Mesenchymal stem cell (in vitro differentiated cells and primary cell): ENCODE data around the gene TSPAN32.

ENCODE experiments used
- DNase-seq: peaks from one replicate; pipeline ENCODE4 v3.0.0-alpha.2; 2013
- H2AFZ ChIP-seq: one replicate; pipeline ENCODE4 v1.6.1; 2013; ENCODE audit warnings: low read depth, mild to moderate bottlenecking, control low read depth, inconsistent platforms, low read length, moderate library complexity
- H2AK5ac ChIP-seq: 2 replicates; pipeline ENCODE4 v1.6.1; 2013; ENCODE audit warnings: low read length, moderate library complexity, mild to moderate bottlenecking, inconsistent platforms; ENCODE audit not compliant: severe bottlenecking
- H2BK120ac ChIP-seq: one replicate; pipeline ENCODE4 v1.6.1; 2013; ENCODE audit warnings: low read depth, mild to moderate bottlenecking, inconsistent platforms, low read length, moderate library complexity
- H2BK12ac ChIP-seq, 2 experiments: one replicate each; pipeline ENCODE4 v1.6.1; 2013; ENCODE audit warnings: inconsistent platforms in 2 of 2, low read length in 2 of 2, mild to moderate bottlenecking in 2 of 2, moderate library complexity in 2 of 2, control low read depth in 1 of 2
- H2BK15ac ChIP-seq: one replicate; pipeline ENCODE4 v1.6.1; 2013; ENCODE audit warnings: mild to moderate bottlenecking, low read depth, inconsistent platforms; ENCODE audit not compliant: poor library complexity, severe bottlenecking
- H2BK5ac ChIP-seq: 2 replicates; pipeline ENCODE4 v1.6.1; 2013; ENCODE audit warnings: low read depth, mild to moderate bottlenecking, low read length, control low read depth, inconsistent platforms; ENCODE audit not compliant: poor library complexity, severe bottlenecking
- H3K14ac ChIP-seq, 2 experiments: one replicate each; pipeline ENCODE4 v1.6.1; 2013; ENCODE audit warnings: inconsistent platforms in 2 of 2, low read length in 2 of 2, control low read depth in 1 of 2, mild to moderate bottlenecking in 1 of 2, moderate library complexity in 1 of 2
- H3K18ac ChIP-seq, 2 experiments: one replicate each; pipeline ENCODE4 v1.6.1; 2013; ENCODE audit warnings: inconsistent platforms in 2 of 2, low read length in 2 of 2, control low read depth in 1 of 2, low read depth in 1 of 2, mild to moderate bottlenecking in 1 of 2
- H3K23ac ChIP-seq, 2 experiments: one replicate each; pipeline ENCODE4 v1.6.1; 2013; ENCODE audit warnings: inconsistent platforms in 2 of 2, low read length in 2 of 2, mild to moderate bottlenecking in 2 of 2, moderate library complexity in 2 of 2, control low read depth in 1 of 2
- H3K27ac ChIP-seq: 2 replicates; pipeline ENCODE4 v1.5.1; 2013; ENCODE audit warnings: mild to moderate bottlenecking, moderate library complexity, low read length, control low read depth, inconsistent platforms; ENCODE audit not compliant: poor library complexity, severe bottlenecking
- H3K27me3 ChIP-seq, 2 experiments: 2 replicates each; pipeline versions ENCODE4 v1.6.1 to v1.7.0; 2013; ENCODE audit warnings: low read length in 2 of 2, mild to moderate bottlenecking in 2 of 2, moderate library complexity in 2 of 2, control low read depth in 1 of 2, inconsistent platforms in 1 of 2; ENCODE audit not compliant: control insufficient read depth in 1 of 2, insufficient read depth in 1 of 2
- H3K36me3 ChIP-seq, 2 experiments: 2 replicates each; pipeline versions ENCODE4 v1.6.1 to v1.7.0; 2013; ENCODE audit warnings: low read length in 2 of 2, control low read depth in 1 of 2, inconsistent platforms in 1 of 2, low read depth in 1 of 2, mild to moderate bottlenecking in 1 of 2; ENCODE audit not compliant: insufficient read depth in 2 of 2, control insufficient read depth in 1 of 2
- H3K4ac ChIP-seq, 2 experiments: one replicate each; pipeline ENCODE4 v1.6.1; 2013; ENCODE audit warnings: inconsistent platforms in 2 of 2, low read length in 2 of 2, mild to moderate bottlenecking in 2 of 2, moderate library complexity in 2 of 2, control low read depth in 1 of 2, low read depth in 1 of 2
- H3K4me1 ChIP-seq: 2 replicates; pipeline ENCODE4 v1.6.1; 2013; ENCODE audit warnings: low read depth, low read length, control low read depth; ENCODE audit not compliant: control insufficient read depth, insufficient read depth
- H3K4me2 ChIP-seq: 2 replicates; pipeline ENCODE4 v1.6.1; 2013; ENCODE audit warnings: low read length, mild to moderate bottlenecking, inconsistent platforms; ENCODE audit not compliant: poor library complexity, severe bottlenecking
- H3K4me3 ChIP-seq, 2 experiments: 2 replicates each; pipeline versions ENCODE4 v1.5.1 to v1.7.0; 2013; ENCODE audit warnings: low read length in 2 of 2, mild to moderate bottlenecking in 2 of 2, control low read depth in 1 of 2, low read depth in 1 of 2; ENCODE audit not compliant: insufficient read depth in 1 of 2
- H3K79me1 ChIP-seq: replicated peaks from 2 replicates; pipeline ENCODE4 v1.6.1; 2013; ENCODE audit warnings: mild to moderate bottlenecking, control low read depth, low read length, inconsistent platforms; ENCODE audit not compliant: poor library complexity, severe bottlenecking
- H3K9ac ChIP-seq: 2 replicates; pipeline ENCODE4 v1.7.0; 2013; ENCODE audit warnings: mild to moderate bottlenecking, low read length, moderate library complexity
- H3K9me3 ChIP-seq: 2 replicates; pipeline ENCODE4 v1.7.0; 2013; ENCODE audit warnings: mild to moderate bottlenecking, low read length; ENCODE audit not compliant: control insufficient read depth
- H4K8ac ChIP-seq: one replicate; pipeline ENCODE4 v1.6.1; 2013; ENCODE audit warnings: inconsistent platforms, mild to moderate bottlenecking, low read length, moderate library complexity
- H4K91ac ChIP-seq: one replicate; pipeline ENCODE4 v1.6.1; 2013; ENCODE audit warnings: mild to moderate bottlenecking, low read length, inconsistent platforms
- WGBS: methylation state at CpG from one replicate; pipeline ENCODE4 v1.1.7; 2013; ENCODE audit warnings: mixed read lengths; 5-methylcytosine and 5-hydroxymethylcytosine counted together

Gene TSPAN32

DNA sequence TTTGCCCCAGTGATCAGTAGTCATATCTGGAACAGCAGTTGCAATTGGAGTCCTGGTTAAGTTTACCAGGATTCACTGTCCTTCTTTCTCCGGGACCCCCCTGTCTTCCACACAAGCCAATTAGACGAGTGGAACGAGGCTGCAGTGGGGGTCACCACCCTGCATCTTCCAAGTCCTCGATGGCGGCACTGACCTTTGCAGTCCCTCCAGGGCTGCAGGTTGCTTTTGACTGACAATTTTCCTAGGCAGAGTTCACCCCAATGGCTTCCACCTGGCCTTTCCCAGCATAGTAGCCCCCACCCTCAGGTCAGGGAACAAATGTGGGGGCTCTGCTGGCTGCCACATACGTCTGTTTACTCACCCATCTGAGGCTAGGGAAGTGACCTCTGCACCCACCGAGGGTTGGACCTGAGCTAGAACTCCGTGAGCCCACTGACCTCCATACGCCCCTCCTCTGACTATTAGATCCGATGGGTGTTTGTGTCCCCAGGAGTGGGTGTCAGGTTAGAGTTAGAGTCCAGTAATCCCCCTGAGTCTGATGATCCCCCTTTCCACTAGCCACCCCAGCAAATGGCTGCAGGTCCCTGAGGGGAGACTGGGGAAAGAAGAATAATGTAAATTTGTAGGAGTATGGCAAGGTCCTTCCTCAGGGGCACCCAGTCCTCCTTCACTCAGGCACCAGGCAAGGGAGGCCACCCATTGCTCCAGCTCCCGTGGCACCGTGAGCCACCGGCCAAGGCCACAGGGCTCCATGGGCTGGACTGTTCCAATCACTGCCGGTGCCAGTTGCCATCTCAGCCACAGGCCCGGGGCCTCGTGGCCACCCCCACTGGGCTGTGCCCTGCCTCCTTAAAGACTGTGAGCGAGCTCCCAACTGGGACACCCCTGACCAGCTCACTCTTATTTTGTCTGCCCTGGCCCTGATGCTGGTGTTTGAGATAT, 5.6 kb upstream of the TSPAN32 start:
- H4K8ac ChIP-seq, result no peak overlapping the region
- H3K4me3 ChIP-seq, result no peak overlapping the region
- no peak overlapping the region for H3K4me2 ChIP-seq
- H3K36me3 ChIP-seq, result no peaks in the 10 kb centered on the region
- H3K14ac ChIP-seq, result no peak overlapping the region
- no peaks in the 10 kb centered on the region for H3K79me1 ChIP-seq
- peaks cover 2% of the 10 kb centered on the region for H3K4me1 ChIP-seq
- H3K18ac ChIP-seq, result no peak overlapping the region
- no peak overlapping the region for H2BK15ac ChIP-seq
- H4K91ac ChIP-seq, result no peak overlapping the region
- H2BK120ac ChIP-seq, result no peak overlapping the region
- no peak overlapping the region for H3K9ac ChIP-seq
- H3K9me3 ChIP-seq, result no peaks in the 10 kb centered on the region
- no peak for DNase-seq
- no peak overlapping the region for H2BK5ac ChIP-seq
- H2AK5ac ChIP-seq, result no peak overlapping the region
- H3K27me3 ChIP-seq, result peaks cover 33 to 48% of the 10 kb centered on the region in 2 experiments
- H3K23ac ChIP-seq, result no peak overlapping the region
- no peak overlapping the region for H3K27ac ChIP-seq
- 87% methylated on average over 17 of the region's 17 CpGs for WGBS
- no peak overlapping the region for H3K4ac ChIP-seq
- H2AFZ ChIP-seq, result no peak overlapping the region
- H2BK12ac ChIP-seq, result no peak overlapping the region

- H3K4ac ChIP-seq, result no peak overlapping the region
- H3K14ac ChIP-seq, result no peak overlapping the region
- H3K18ac ChIP-seq, result no peak overlapping the region
- no peak overlapping the region for H3K27ac ChIP-seq
- no peak overlapping the region for H2BK15ac ChIP-seq
- DNase-seq, result no peak
- no peak overlapping the region for H3K4me2 ChIP-seq
- no peaks in the 10 kb centered on the region for H3K79me1 ChIP-seq
- H2AK5ac ChIP-seq, result no peak overlapping the region
- WGBS, result 86% methylated on average over 12 of the region's 13 CpGs
- no peak overlapping the region for H2BK120ac ChIP-seq
- no peak overlapping the region for H3K9ac ChIP-seq
- H3K4me1 ChIP-seq, result peaks cover 9% of the 10 kb centered on the region
- no peak overlapping the region for H4K8ac ChIP-seq
- peaks cover 33 to 48% of the 10 kb centered on the region in 2 experiments for H3K27me3 ChIP-seq
- no peaks in the 10 kb centered on the region for H3K36me3 ChIP-seq
- H2AFZ ChIP-seq, result no peak overlapping the region
- no peaks in the 10 kb centered on the region for H3K9me3 ChIP-seq
- no peak overlapping the region for H3K4me3 ChIP-seq
- no peak overlapping the region for H4K91ac ChIP-seq
- H2BK12ac ChIP-seq, result no peak overlapping the region
- no peak overlapping the region for H3K23ac ChIP-seq
- H2BK5ac ChIP-seq, result no peak overlapping the region
Measured at GRCh38 chr11:2296913-2297622, 4.7 kb upstream of the TSPAN32 start.

GRCh38 chr11:2297623-2298030, 4.2 kb upstream of the TSPAN32 start:
- H3K9me3 ChIP-seq, result no peaks in the 10 kb centered on the region
- H2BK12ac ChIP-seq, result no peak overlapping the region
- no peak overlapping the region for H2AFZ ChIP-seq
- H3K4ac ChIP-seq, result no peak overlapping the region
- H4K8ac ChIP-seq, result no peak overlapping the region
- 61% methylated on average over 1 of the region's 1 CpG for WGBS
- DNase-seq, result no peak
- H3K4me3 ChIP-seq, result no peak overlapping the region
- H3K14ac ChIP-seq, result no peak overlapping the region
- peaks cover 15% of the 10 kb centered on the region for H3K4me1 ChIP-seq
- no peak overlapping the region for H3K9ac ChIP-seq
- no peaks in the 10 kb centered on the region for H3K79me1 ChIP-seq
- no peaks in the 10 kb centered on the region for H3K36me3 ChIP-seq
- H3K27me3 ChIP-seq, result peaks cover 33 to 48% of the 10 kb centered on the region in 2 experiments
- H3K23ac ChIP-seq, result no peak overlapping the region
- no peak overlapping the region for H4K91ac ChIP-seq
- no peak overlapping the region for H2BK15ac ChIP-seq
- H3K4me2 ChIP-seq, result no peak overlapping the region
- no peak overlapping the region for H3K27ac ChIP-seq
- H2BK5ac ChIP-seq, result no peak overlapping the region
- no peak overlapping the region for H3K18ac ChIP-seq
- H2BK120ac ChIP-seq, result no peak overlapping the region
- no peak overlapping the region for H2AK5ac ChIP-seq

GRCh38 chr11:2298131-2298794, 3.5 kb upstream of the TSPAN32 start:
- H3K4me1 ChIP-seq, result peaks cover 20% of the 10 kb centered on the region
- H2BK5ac ChIP-seq, result no peak overlapping the region
- H2BK15ac ChIP-seq, result no peak overlapping the region
- H4K8ac ChIP-seq, result no peak overlapping the region
- no peak overlapping the region for H2AK5ac ChIP-seq
- H3K4me3 ChIP-seq, result no peak overlapping the region
- H3K36me3 ChIP-seq, result no peaks in the 10 kb centered on the region
- no peak overlapping the region for H3K23ac ChIP-seq
- H2AFZ ChIP-seq, result no peak overlapping the region
- no peak overlapping the region for H3K18ac ChIP-seq
- H4K91ac ChIP-seq, result no peak overlapping the region
- H3K9me3 ChIP-seq, result no peaks in the 10 kb centered on the region
- peaks cover 33 to 45% of the 10 kb centered on the region in 2 experiments for H3K27me3 ChIP-seq
- no peak overlapping the region for H3K9ac ChIP-seq
- H3K27ac ChIP-seq, result no peak overlapping the region
- no peak overlapping the region for H2BK120ac ChIP-seq
- 80% methylated on average over 14 of the region's 14 CpGs for WGBS
- H3K4me2 ChIP-seq, result no peak overlapping the region
- no peak for DNase-seq
- no peaks in the 10 kb centered on the region for H3K79me1 ChIP-seq
- no peak overlapping the region for H3K14ac ChIP-seq
- H2BK12ac ChIP-seq, result no peak overlapping the region
- no peak overlapping the region for H3K4ac ChIP-seq
